Keratinocyte (primary cell): ENCODE measurements around the gene TSSK1B. TPM values are rescaled to one million over a fixed set of nuclear protein-coding genes. Genes with fewer than 3 reads are reported as not detected.

Experiments used
- DNase-seq: peaks from one replicate; pipeline ENCODE4 v3.0.0-alpha.2; 2011; ENCODE audit warnings: low read depth, missing footprints, low spot score
- FAIRE-seq: peaks from 2 replicates; lab custom pipeline; 2011; peaks lifted over from hg19 to GRCh38; lab: Jason Lieb, UNC
- H2AFZ ChIP-seq: 2 replicates; pipeline ENCODE4 v1.6.0; 2012; ENCODE audit warnings: low read length, control low read depth, inconsistent platforms; ENCODE audit not compliant: control insufficient read depth
- H3K27ac ChIP-seq: 2 replicates; pipeline ENCODE4 v1.5.1; 2011; ENCODE audit warnings: low read length; ENCODE audit not compliant: control insufficient read depth, insufficient read depth
- H3K27me3 ChIP-seq: 3 replicates; pipeline ENCODE4 v1.6.0; 2011; ENCODE audit warnings: low read length; ENCODE audit not compliant: control insufficient read depth, insufficient read depth; ENCODE audit errors: extremely low read depth
- H3K36me3 ChIP-seq, 2 experiments: 2 replicates in 1 of 2; 3 replicates in 1 of 2; pipeline ENCODE4 v1.5.1; 2011; ENCODE audit warnings: low read length in 2 of 2, mild to moderate bottlenecking in 1 of 2; ENCODE audit not compliant: control insufficient read depth in 2 of 2, insufficient read depth in 2 of 2; ENCODE audit errors: extremely low read depth in 1 of 2
- H3K4me1 ChIP-seq: 3 replicates; pipeline ENCODE4 v1.5.1; 2011; ENCODE audit warnings: low read length; ENCODE audit not compliant: control insufficient read depth, insufficient read depth; ENCODE audit errors: extremely low read depth
- H3K4me2 ChIP-seq: 3 replicates; pipeline ENCODE4 v1.6.0; 2011; ENCODE audit warnings: low read depth, low read length; ENCODE audit not compliant: control insufficient read depth, insufficient read depth; ENCODE audit errors: extremely low read depth
- H3K4me3 ChIP-seq, 3 experiments: fragments of 200-600 bp in 1 of 3; sonication (generic) in 1 of 3; 2 replicates in 2 of 3; 3 replicates in 1 of 3; pipeline ENCODE4 v1.5.1; 2011 to 2016; ENCODE audit warnings: low read length in 3 of 3, mild to moderate bottlenecking in 3 of 3, control low read depth in 2 of 3, inconsistent platforms in 1 of 3, low read depth in 1 of 3, mixed read lengths in 1 of 3, mixed run types in 1 of 3, moderate library complexity in 1 of 3; ENCODE audit not compliant: control insufficient read depth in 2 of 3, insufficient read depth in 2 of 3; ENCODE audit errors: extremely low read depth in 1 of 3
- H3K79me2 ChIP-seq: 2 replicates; pipeline ENCODE4 v1.6.0; 2012; ENCODE audit warnings: low read length; ENCODE audit not compliant: control insufficient read depth, insufficient read depth
- H3K9ac ChIP-seq: 3 replicates; pipeline ENCODE4 v1.6.0; 2011; ENCODE audit warnings: low read length; ENCODE audit not compliant: control insufficient read depth, insufficient read depth; ENCODE audit errors: extremely low read depth
- H3K9me1 ChIP-seq: 3 replicates; pipeline ENCODE4 v1.6.0; 2011; ENCODE audit warnings: low read length; ENCODE audit not compliant: control insufficient read depth, insufficient read depth; ENCODE audit errors: extremely low read depth
- H3K9me3 ChIP-seq: 2 replicates; pipeline ENCODE4 v1.5.1; 2012; ENCODE audit warnings: low read depth, low read length; ENCODE audit not compliant: control insufficient read depth
- H4K20me1 ChIP-seq: 3 replicates; pipeline ENCODE4 v1.6.0; 2011; ENCODE audit warnings: low read length; ENCODE audit not compliant: control insufficient read depth, insufficient read depth; ENCODE audit errors: extremely low read depth
- EZH2 ChIP-seq: IDR thresholded peaks from one replicate; pipeline ENCODE4 v1.6.1; 2012; ENCODE audit warnings: inconsistent platforms, mild to moderate bottlenecking, low read length, moderate library complexity
- dilution Hi-C: fragments of 300-500 bp; cut with MboI; formaldehyde crosslinking; loops from one replicate; pipeline ENCODE4 v1.7.0; 2020; ENCODE audit warnings: low sequenced_read_pairs; ENCODE audit not compliant: extremely low pct_ligation_motif_present
- polyA plus RNA-seq, 5 experiments: library from polyadenylated mRNA; depleted of rRNA in 3 of 5; stranded (reverse) in 3 of 5; stranded (forward) in 1 of 5; unstranded in 1 of 5; fragments of >200 nt; gene quantifications; 1 replicate in 1 of 5; 2 replicates in 3 of 5; 3 replicates in 1 of 5; pipeline versions ENCODE4 v1.2.1 to v1.2.3, GENCODE V29; 2011 to 2012; ENCODE audit warnings: missing spikeins in 2 of 5, low read depth in 1 of 5, low replicate concordance in 1 of 5
- TF ChIP-seq, protein P1 (sequence below), 3 experiments: IDR thresholded peaks in 1 of 3; conservative IDR thresholded peaks in 1 of 3; optimal IDR thresholded peaks in 1 of 3; 2 replicates in 2 of 3; 3 replicates in 1 of 3; pipeline versions ENCODE3 to v1.5.1; 2011; ENCODE audit warnings: low read length in 3 of 3, mild to moderate bottlenecking in 3 of 3, moderate library complexity in 2 of 3, control low read depth in 1 of 3, inconsistent platforms in 1 of 3; ENCODE audit not compliant: insufficient read depth in 2 of 3; ENCODE audit errors: extremely low read depth in 1 of 3

The TSSK1B gene
- polyA plus RNA-seq, 1 donor (not counting 4 experiments of a cell fraction or from before 2014, with no cell fraction given) = 0.07 TPM

DNA sequence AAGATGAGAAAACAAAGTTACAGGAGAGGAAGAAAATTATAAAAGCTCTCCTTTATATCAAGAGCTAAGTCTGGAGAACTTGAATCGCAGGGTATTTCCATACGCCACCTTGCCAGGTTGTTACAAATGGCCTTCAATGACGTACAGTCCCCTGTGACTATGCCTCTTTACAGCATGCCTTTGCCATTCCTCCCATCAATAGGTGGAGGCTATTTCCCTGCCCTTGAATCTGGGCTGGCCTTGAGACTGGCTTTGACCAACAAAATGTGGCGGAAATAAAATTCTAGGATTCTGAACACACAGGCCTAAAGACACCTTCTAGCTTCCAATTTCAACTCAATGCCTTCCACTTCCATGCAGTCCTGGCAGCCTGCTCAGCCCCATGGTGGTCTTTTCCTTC is 45.7 kb downstream of the TSSK1B start:
- H3K36me3 ChIP-seq = peaks cover 0 to 5% of the 10 kb centered on the region in 2 experiments
- no peak for TF ChIP-seq EZH2
- TF ChIP-seq, protein P1, sequence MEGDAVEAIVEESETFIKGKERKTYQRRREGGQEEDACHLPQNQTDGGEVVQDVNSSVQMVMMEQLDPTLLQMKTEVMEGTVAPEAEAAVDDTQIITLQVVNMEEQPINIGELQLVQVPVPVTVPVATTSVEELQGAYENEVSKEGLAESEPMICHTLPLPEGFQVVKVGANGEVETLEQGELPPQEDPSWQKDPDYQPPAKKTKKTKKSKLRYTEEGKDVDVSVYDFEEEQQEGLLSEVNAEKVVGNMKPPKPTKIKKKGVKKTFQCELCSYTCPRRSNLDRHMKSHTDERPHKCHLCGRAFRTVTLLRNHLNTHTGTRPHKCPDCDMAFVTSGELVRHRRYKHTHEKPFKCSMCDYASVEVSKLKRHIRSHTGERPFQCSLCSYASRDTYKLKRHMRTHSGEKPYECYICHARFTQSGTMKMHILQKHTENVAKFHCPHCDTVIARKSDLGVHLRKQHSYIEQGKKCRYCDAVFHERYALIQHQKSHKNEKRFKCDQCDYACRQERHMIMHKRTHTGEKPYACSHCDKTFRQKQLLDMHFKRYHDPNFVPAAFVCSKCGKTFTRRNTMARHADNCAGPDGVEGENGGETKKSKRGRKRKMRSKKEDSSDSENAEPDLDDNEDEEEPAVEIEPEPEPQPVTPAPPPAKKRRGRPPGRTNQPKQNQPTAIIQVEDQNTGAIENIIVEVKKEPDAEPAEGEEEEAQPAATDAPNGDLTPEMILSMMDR (optimal IDR thresholded peaks at IDR 0.05 in 1 of 3, IDR thresholded peaks at IDR 0.05 in 1 of 3, conservative IDR thresholded peaks at IDR 0.05 in 1 of 3; ENCODE audit: extremely low read depth in 1 of 3, insufficient read depth in 2 of 3, low read length in 3 of 3) = no peak
- no peak overlapping the region for H2AFZ ChIP-seq
- H3K9ac ChIP-seq = no peak overlapping the region
- no peaks in the 10 kb centered on the region for H3K79me2 ChIP-seq
- H3K9me3 ChIP-seq = no peaks in the 10 kb centered on the region
- no peak overlapping the region for H3K4me2 ChIP-seq
- H3K27ac ChIP-seq = no peak overlapping the region
- FAIRE-seq (no peak), DNase-seq (no peak)
- no peaks in the 10 kb centered on the region for H4K20me1 ChIP-seq
- H3K27me3 ChIP-seq = no peaks in the 10 kb centered on the region
- no peaks in the 10 kb centered on the region for H3K9me1 ChIP-seq
- no peak overlapping the region for H3K4me3 ChIP-seq
- dilution Hi-C loops = no loop called here
- H3K4me1 ChIP-seq = no peaks in the 10 kb centered on the region

DNA sequence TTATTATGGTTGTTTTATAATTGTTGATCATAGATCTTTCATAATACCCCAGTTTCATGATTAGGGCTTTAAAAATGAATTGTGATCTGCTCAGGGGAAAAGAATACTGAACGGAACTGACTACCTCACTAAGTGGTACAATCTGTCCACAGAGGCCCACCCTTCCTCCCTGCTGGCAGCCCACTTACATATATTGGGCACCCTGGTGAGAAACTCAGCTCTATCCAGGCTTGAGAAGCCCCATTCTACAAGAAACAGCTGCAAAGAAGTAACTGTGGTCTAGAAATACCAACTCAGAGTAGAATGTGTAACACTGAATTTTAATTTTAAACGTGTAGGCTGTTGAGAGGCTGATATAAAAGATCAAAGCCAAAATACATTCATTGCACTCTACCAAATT is 46.9 kb downstream of the TSSK1B start:
- no peak overlapping the region for H2AFZ ChIP-seq
- no peak for DNase-seq
- peaks cover 0 to 5% of the 10 kb centered on the region in 2 experiments for H3K36me3 ChIP-seq
- no peaks in the 10 kb centered on the region for H3K9me3 ChIP-seq
- TF ChIP-seq, protein P1 (optimal IDR thresholded peaks at IDR 0.05 in 1 of 3, IDR thresholded peaks at IDR 0.05 in 1 of 3, conservative IDR thresholded peaks at IDR 0.05 in 1 of 3; ENCODE audit: extremely low read depth in 1 of 3, insufficient read depth in 2 of 3, low read length in 3 of 3) = no peak
- TF ChIP-seq EZH2 = no peak
- no peak overlapping the region for H3K4me2 ChIP-seq
- no peak overlapping the region for H3K27ac ChIP-seq
- FAIRE-seq = no peak
- dilution Hi-C loops = no loop called here
- peaks cover 6% of the 10 kb centered on the region for H3K4me1 ChIP-seq
- H4K20me1 ChIP-seq = no peaks in the 10 kb centered on the region
- H3K4me3 ChIP-seq = no peak overlapping the region
- H3K79me2 ChIP-seq = no peaks in the 10 kb centered on the region
- H3K27me3 ChIP-seq = no peaks in the 10 kb centered on the region
- H3K9me1 ChIP-seq = no peaks in the 10 kb centered on the region
- no peak overlapping the region for H3K9ac ChIP-seq
